Ascending aorta (tissue), 2 donors: ENCODE data around the gene INSM1. TPM values are rescaled to one million over a fixed set of nuclear protein-coding genes. Genes with fewer than 3 reads are reported as not detected.

Experiments used
- DNase-seq, 2 donors: peaks; one replicate each; pipeline ENCODE4 v3.0.0-alpha.2; 2019; ENCODE audit warnings: low spot score in 2 of 2
- H3K27ac ChIP-seq, 2 donors: fragments of 200-600 bp; sonication (generic); one replicate each; pipeline ENCODE4 v1.5.1; 2016 to 2017; ENCODE audit warnings: mild to moderate bottlenecking in 1 of 2
- H3K27me3 ChIP-seq: fragments of 200-600 bp; sonication (generic); one replicate; pipeline ENCODE4 v1.5.1; 2017
- H3K36me3 ChIP-seq, 2 donors: fragments of 200-600 bp; sonication (generic); one replicate each; pipeline ENCODE4 v1.5.1; 2016
- H3K4me1 ChIP-seq, 2 donors: fragments of 200-600 bp; sonication (generic); one replicate each; pipeline ENCODE4 v1.5.1; 2016 to 2017; ENCODE audit warnings: mild to moderate bottlenecking in 1 of 2
- H3K4me3 ChIP-seq, 2 donors: fragments of 200-600 bp; sonication (generic); one replicate each; pipeline ENCODE4 v1.5.1; 2016 to 2017; ENCODE audit warnings: mild to moderate bottlenecking in 1 of 2
- H3K9me3 ChIP-seq, 2 donors: fragments of 200-600 bp; sonication (generic); one replicate each; pipeline ENCODE4 v1.5.1; 2016
- intact Hi-C: fragments of 100-400 bp; cut with DNase I; formaldehyde crosslinking; loops from one replicate; pipeline ENCODE4 v1.15.1; 2023
- total RNA-seq: library from RNA; depleted of rRNA; stranded (reverse); fragments of >200 nt; gene quantifications from one replicate; pipeline ENCODE4 v1.1.0, GENCODE V29; 2016
- TF ChIP-seq, protein P1 (sequence below), 3 experiments: fragments of 200-600 bp in 2 of 3; fragments of 450-650 bp in 1 of 3; sonication (generic) in 2 of 3; IDR thresholded peaks; one replicate each; pipeline ENCODE4 v1.5.1; 2016 to 2019; ENCODE audit warnings: antibody characterized with exemption in 3 of 3, mild to moderate bottlenecking in 1 of 3, moderate library complexity in 1 of 3

Gene INSM1
- total RNA-seq, 1 donor from 2014 or later = not detected

GRCh38 chr20:20410678-20411077 lies 42.8 kb downstream of the INSM1 start:
- TF ChIP-seq, protein P1, sequence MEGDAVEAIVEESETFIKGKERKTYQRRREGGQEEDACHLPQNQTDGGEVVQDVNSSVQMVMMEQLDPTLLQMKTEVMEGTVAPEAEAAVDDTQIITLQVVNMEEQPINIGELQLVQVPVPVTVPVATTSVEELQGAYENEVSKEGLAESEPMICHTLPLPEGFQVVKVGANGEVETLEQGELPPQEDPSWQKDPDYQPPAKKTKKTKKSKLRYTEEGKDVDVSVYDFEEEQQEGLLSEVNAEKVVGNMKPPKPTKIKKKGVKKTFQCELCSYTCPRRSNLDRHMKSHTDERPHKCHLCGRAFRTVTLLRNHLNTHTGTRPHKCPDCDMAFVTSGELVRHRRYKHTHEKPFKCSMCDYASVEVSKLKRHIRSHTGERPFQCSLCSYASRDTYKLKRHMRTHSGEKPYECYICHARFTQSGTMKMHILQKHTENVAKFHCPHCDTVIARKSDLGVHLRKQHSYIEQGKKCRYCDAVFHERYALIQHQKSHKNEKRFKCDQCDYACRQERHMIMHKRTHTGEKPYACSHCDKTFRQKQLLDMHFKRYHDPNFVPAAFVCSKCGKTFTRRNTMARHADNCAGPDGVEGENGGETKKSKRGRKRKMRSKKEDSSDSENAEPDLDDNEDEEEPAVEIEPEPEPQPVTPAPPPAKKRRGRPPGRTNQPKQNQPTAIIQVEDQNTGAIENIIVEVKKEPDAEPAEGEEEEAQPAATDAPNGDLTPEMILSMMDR (IDR thresholded peaks at IDR 0.05) = no peak
- Histone ChIP-seq H3K4me3 (no peak overlapping the region), H3K27ac (no peak overlapping the region), H3K36me3 (no peaks in the 10 kb centered on the region), H3K9me3 (no peaks in the 10 kb centered on the region), H3K27me3 (no peaks in the 10 kb centered on the region), H3K4me1 (no peaks in the 10 kb centered on the region)
- intact Hi-C loops = no loop called here
- no peak for DNase-seq

- TF ChIP-seq, protein P1 (IDR thresholded peaks at IDR 0.05) = no peak
- Histone ChIP-seq H3K36me3 (no peaks in the 10 kb centered on the region), H3K9me3 (no peaks in the 10 kb centered on the region), H3K4me1 (no peaks in the 10 kb centered on the region), H3K27me3 (no peaks in the 10 kb centered on the region), H3K27ac (no peak overlapping the region), H3K4me3 (no peak overlapping the region)
- DNase-seq = no peak
- intact Hi-C loops = no loop called here
Measured at GRCh38 chr20:20411402-20411801, 43.5 kb downstream of the INSM1 start.

DNA sequence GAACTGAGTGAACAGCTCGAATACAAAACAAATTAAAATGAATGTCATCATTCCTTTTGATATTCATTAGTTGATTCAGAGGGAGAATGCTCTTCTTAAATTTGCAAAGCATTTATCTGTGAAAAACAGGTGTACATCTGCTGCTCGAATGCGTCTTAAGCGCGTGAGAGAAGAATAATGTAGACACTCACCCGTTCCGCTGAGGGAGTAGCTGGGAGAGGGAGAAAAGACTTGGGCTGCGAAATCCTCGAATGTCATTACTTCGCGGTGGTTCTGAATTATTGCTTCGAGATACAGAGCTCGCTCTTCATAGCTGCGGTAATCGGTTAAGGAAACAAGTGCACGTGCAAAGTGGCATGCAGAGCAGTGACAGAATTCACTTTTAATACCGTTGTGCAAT lies 43.9 kb downstream of the INSM1 start:
- no peak for DNase-seq
- H3K27ac ChIP-seq = no peak overlapping the region
- no peaks in the 10 kb centered on the region for H3K4me1 ChIP-seq
- intact Hi-C loops = no loop called here
- H3K36me3 ChIP-seq = no peaks in the 10 kb centered on the region
- no peaks in the 10 kb centered on the region for H3K27me3 ChIP-seq
- H3K4me3 ChIP-seq = no peak overlapping the region
- TF ChIP-seq, protein P1 (IDR thresholded peaks at IDR 0.05) = no peak
- H3K9me3 ChIP-seq = no peaks in the 10 kb centered on the region

DNA sequence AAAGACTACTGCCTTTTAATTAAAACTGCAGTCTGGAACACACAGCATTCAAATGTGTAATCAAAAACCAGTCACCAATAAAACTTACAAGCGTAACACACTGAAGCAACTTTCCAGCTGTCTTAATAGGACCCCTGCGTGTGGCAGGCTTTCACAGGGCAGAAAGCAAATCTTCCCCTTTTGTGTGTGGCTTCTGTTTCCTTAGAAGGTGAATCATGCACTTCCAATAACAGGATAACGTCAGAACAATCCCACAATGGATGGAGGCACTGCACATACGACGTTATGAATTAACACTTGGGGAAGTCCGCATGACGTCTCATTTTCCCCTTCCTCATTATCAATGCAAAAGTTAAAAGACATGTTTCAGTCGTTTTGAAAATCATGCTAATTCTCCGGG lies 44.8 kb downstream of the INSM1 start:
- intact Hi-C loops = no loop called here
- Histone ChIP-seq H3K9me3 (no peaks in the 10 kb centered on the region), H3K36me3 (no peaks in the 10 kb centered on the region), H3K27me3 (no peaks in the 10 kb centered on the region), H3K4me1 (no peaks in the 10 kb centered on the region), H3K27ac (no peak overlapping the region), H3K4me3 (no peak overlapping the region)
- TF ChIP-seq, protein P1 (IDR thresholded peaks at IDR 0.05) = no peak
- DNase-seq = no peak

- no peaks in the 10 kb centered on the region for H3K36me3 ChIP-seq
- H3K27ac ChIP-seq = no peak overlapping the region
- no peak overlapping the region for H3K4me3 ChIP-seq
- no peaks in the 10 kb centered on the region for H3K9me3 ChIP-seq
- intact Hi-C loops = no loop called here
- H3K4me1 ChIP-seq = no peaks in the 10 kb centered on the region
- no peaks in the 10 kb centered on the region for H3K27me3 ChIP-seq
- no peak for DNase-seq
- TF ChIP-seq, protein P1 (IDR thresholded peaks at IDR 0.05) = no peak
Measured at GRCh38 chr20:20413810-20414281, 45.9 kb downstream of the INSM1 start.

DNA sequence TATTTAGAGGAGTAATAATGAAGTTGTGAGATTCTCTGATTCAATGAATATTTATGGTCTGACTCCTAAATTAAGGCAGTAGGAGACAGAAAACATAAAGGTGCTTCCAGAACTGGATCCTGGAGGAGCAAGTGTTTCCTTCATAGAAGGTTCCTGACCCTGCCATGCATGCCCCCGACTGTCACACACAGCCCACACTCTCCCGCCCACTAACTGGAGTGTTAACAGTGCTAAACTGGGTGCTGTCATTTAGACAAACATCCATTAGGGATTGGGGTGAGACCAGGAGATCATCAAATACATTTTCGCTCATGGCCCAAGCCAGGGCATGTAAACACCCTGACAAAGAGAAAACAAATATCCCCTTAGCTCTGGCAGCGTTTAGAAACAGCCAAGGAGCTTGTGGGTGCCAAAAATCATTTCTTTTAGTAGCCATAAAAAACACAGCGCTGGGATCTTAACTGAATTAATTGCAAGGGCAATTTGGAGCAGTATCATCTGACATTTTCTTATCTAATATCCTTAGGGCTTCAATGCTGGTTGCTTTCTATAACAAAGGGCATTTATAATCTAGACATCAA lies 46.8 kb downstream of the INSM1 start:
- Histone ChIP-seq H3K27me3 (no peaks in the 10 kb centered on the region), H3K9me3 (no peaks in the 10 kb centered on the region), H3K36me3 (no peaks in the 10 kb centered on the region), H3K27ac (no peak overlapping the region), H3K4me3 (no peak overlapping the region), H3K4me1 (no peaks in the 10 kb centered on the region)
- intact Hi-C loops = no loop called here
- no peak for DNase-seq
- TF ChIP-seq, protein P1 (IDR thresholded peaks at IDR 0.05) = no peak
